OCI-LY7 (cell line): Measurements from ENCODE around the gene B3GALT2. TPM values are rescaled to one million over a fixed set of nuclear protein-coding genes. Genes with fewer than 3 reads are reported as not detected.

ENCODE experiments used
- BruUV-seq: library from RNA; stranded (reverse); fragments of 400-500 nt; replicated peaks from 2 replicates; lab custom pipeline; 2021; lab: Mats Ljungman, UMichigan
- CTCF ChIA-PET: fragments of 300-600 bp; sonication (Branson Sonifier 250); formaldehyde crosslinking; loops from one replicate; lab custom pipeline; 2022; ENCODE audit warnings: antibody characterized with exemption; ENCODE audit not compliant: unreplicated experiment; lab: Charles Lee
- POLR2A ChIA-PET: fragments of 300-600 bp; sonication (Branson Sonifier 250); formaldehyde crosslinking; loops from one replicate; lab custom pipeline; 2022; ENCODE audit warnings: antibody characterized with exemption; lab: Charles Lee
- DNase-seq: peaks from one replicate; pipeline ENCODE4 v3.0.0-alpha.2; 2015; ENCODE audit warnings: low spot score
- H2AFZ ChIP-seq: fragments of 200-600 bp; sonication (generic), shearing (Covaris generic); 2 replicates; pipeline ENCODE4 v1.6.1; 2014; ENCODE audit warnings: mild to moderate bottlenecking, antibody characterized with exemption, low read length, moderate library complexity
- H3K27ac ChIP-seq: fragments of 200-600 bp; sonication (generic); 2 replicates; pipeline ENCODE4 v1.5.1; 2014; ENCODE audit warnings: mixed run types, low read depth, mild to moderate bottlenecking, moderate library complexity, low read length, inconsistent platforms; ENCODE audit not compliant: poor library complexity, severe bottlenecking
- H3K36me3 ChIP-seq: fragments of 200-600 bp; sonication (generic); 2 replicates; pipeline ENCODE4 v1.6.1; 2014; ENCODE audit warnings: mild to moderate bottlenecking, antibody characterized with exemption, low read length, moderate library complexity, mixed read lengths; ENCODE audit not compliant: insufficient read depth
- H3K4me1 ChIP-seq: fragments of 200-600 bp; sonication (generic); 2 replicates; pipeline ENCODE4 v1.5.1; 2014; ENCODE audit warnings: mild to moderate bottlenecking, low read length; ENCODE audit not compliant: insufficient read depth, poor library complexity, severe bottlenecking
- H3K4me2 ChIP-seq: fragments of 200-600 bp; sonication (generic); 2 replicates; pipeline ENCODE4 v1.6.1; 2014; ENCODE audit warnings: mild to moderate bottlenecking, low read length
- H3K4me3 ChIP-seq: fragments of 200-600 bp; sonication (generic); 2 replicates; pipeline ENCODE4 v1.5.1; 2014; ENCODE audit warnings: mild to moderate bottlenecking, low read depth, low read length; ENCODE audit not compliant: poor library complexity, severe bottlenecking
- H3K79me2 ChIP-seq: fragments of 200-600 bp; sonication (generic); 2 replicates; pipeline ENCODE4 v1.6.1; 2016; ENCODE audit warnings: low read depth, mild to moderate bottlenecking, low read length, moderate library complexity, mixed read lengths; ENCODE audit not compliant: insufficient read depth
- H3K9me2 ChIP-seq: fragments of 200-600 bp; sonication (generic); 2 replicates; pipeline ENCODE4 v1.6.1; 2016; ENCODE audit warnings: mild to moderate bottlenecking, low read length, mixed read lengths; ENCODE audit not compliant: insufficient read depth
- H3K9me3 ChIP-seq: fragments of 200-600 bp; sonication (generic); 2 replicates; pipeline ENCODE4 v1.6.1; 2014; ENCODE audit warnings: mild to moderate bottlenecking, mixed run types, low read length, mixed read lengths
- H4K20me1 ChIP-seq: fragments of 200-600 bp; sonication (generic); 2 replicates; pipeline ENCODE4 v1.6.1; 2014; ENCODE audit warnings: mild to moderate bottlenecking, antibody characterized with exemption, low read length, moderate library complexity, mixed read lengths; ENCODE audit not compliant: insufficient read depth
- EZH2phosphoT487 ChIP-seq: fragments of 200-600 bp; sonication (generic); IDR thresholded peaks from 2 replicates; pipeline ENCODE4 v1.6.1; 2018; ENCODE audit warnings: low read depth, borderline replicate concordance, mild to moderate bottlenecking, mixed run types, antibody characterized with exemption, low read length, moderate library complexity, mixed read lengths
- intact Hi-C: fragments of 100-400 bp; cut with micrococcal nuclease; formaldehyde crosslinking; loops from one replicate; pipeline ENCODE4 v1.10.0; 2022; ENCODE audit not compliant: unreplicated experiment
- total RNA-seq, 2 experiments: library from RNA; depleted of rRNA in 1 of 2; stranded (reverse); fragments of >200 nt in 1 of 2; shearing (Covaris generic) in 1 of 2; gene quantifications; 2 replicates each; pipeline ENCODE4 v1.2.3, GENCODE V29; 2014 to 2022
- TF ChIP-seq, protein P1 (sequence below): fragments of 200-600 bp; sonication (generic); conservative IDR thresholded peaks from 2 replicates; pipeline ENCODE4 v1.5.1; 2014; ENCODE audit warnings: mild to moderate bottlenecking, antibody characterized with exemption, low read length, moderate library complexity, mixed read lengths

B3GALT2 gene
- total RNA-seq, 2 experiments from 2014 or later: not detected

DNA sequence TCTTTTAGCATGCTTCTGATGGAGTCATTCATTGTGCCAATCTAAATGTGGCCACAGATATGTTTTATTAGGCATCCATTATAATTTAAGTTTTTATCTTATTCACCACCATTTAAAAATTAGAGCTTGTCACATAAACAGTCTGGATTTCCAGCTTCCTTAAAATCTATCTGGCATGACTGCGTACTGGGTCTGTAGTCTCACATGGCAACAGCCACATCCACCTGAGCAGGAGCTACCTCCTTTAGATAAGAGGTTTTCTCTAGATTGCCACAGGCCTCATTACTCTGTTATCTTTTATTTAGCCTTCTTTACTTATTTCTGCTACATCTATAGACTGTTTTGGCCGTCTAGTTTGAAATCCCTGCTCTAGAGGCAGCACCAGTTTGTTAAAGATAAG lies 29.1 kb downstream of the B3GALT2 start:
- no peaks in the 10 kb centered on the region for H3K4me1 ChIP-seq
- CTCF ChIA-PET: no interaction called here
- H4K20me1 ChIP-seq: no peaks in the 10 kb centered on the region
- H3K27ac ChIP-seq: no peak overlapping the region
- H3K9me2 ChIP-seq: no peaks in the 10 kb centered on the region
- BruUV-seq: no TSS peak
- POLR2A ChIA-PET: interaction anchor here (1.1 to 1.2 kb wide), 2 partner anchors 31 to 32 kb away, joined by 3 read pairs; no protein-coding TSS in a partner anchor
- H3K36me3 ChIP-seq: peaks cover 60% of the 10 kb centered on the region
- DNase-seq: no peak
- intact Hi-C loops: no loop called here
- no peaks in the 10 kb centered on the region for H3K9me3 ChIP-seq
- H2AFZ ChIP-seq: no peak overlapping the region
- TF ChIP-seq EZH2phosphoT487: no peak
- TF ChIP-seq, protein P1, sequence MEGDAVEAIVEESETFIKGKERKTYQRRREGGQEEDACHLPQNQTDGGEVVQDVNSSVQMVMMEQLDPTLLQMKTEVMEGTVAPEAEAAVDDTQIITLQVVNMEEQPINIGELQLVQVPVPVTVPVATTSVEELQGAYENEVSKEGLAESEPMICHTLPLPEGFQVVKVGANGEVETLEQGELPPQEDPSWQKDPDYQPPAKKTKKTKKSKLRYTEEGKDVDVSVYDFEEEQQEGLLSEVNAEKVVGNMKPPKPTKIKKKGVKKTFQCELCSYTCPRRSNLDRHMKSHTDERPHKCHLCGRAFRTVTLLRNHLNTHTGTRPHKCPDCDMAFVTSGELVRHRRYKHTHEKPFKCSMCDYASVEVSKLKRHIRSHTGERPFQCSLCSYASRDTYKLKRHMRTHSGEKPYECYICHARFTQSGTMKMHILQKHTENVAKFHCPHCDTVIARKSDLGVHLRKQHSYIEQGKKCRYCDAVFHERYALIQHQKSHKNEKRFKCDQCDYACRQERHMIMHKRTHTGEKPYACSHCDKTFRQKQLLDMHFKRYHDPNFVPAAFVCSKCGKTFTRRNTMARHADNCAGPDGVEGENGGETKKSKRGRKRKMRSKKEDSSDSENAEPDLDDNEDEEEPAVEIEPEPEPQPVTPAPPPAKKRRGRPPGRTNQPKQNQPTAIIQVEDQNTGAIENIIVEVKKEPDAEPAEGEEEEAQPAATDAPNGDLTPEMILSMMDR: no peak
- H3K4me2 ChIP-seq: no peak overlapping the region
- no peaks in the 10 kb centered on the region for H3K79me2 ChIP-seq
- no peak overlapping the region for H3K4me3 ChIP-seq

DNA sequence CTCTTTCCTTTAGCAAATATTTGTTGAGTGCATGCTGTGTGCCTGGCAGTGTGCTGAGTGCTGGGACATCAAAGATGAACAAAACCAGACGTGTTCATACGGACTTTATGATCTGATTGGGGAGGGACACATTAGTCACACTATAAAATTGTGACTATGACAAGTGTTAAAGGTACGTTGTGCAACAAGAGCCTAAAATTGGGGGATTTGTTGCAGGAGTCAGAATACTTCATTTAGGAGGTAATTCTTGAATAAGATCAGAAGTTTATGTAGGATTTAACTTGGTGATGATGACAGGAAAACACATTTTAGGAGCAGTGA lies 29.6 kb downstream of the B3GALT2 start:
- BruUV-seq: no TSS peak
- H3K36me3 ChIP-seq: peaks cover 65% of the 10 kb centered on the region
- POLR2A ChIA-PET: interaction anchor here (0.6 to 1.4 kb wide), 5 partner anchors 14 to 627 kb away, joined by 3 to 5 read pairs (median 3); no protein-coding TSS in a partner anchor
- H4K20me1 ChIP-seq: no peaks in the 10 kb centered on the region
- H3K4me1 ChIP-seq: no peaks in the 10 kb centered on the region
- no peak for TF ChIP-seq EZH2phosphoT487
- TF ChIP-seq, protein P1: no peak
- intact Hi-C loops: no loop called here
- H3K9me2 ChIP-seq: no peaks in the 10 kb centered on the region
- H3K27ac ChIP-seq: no peak overlapping the region
- CTCF ChIA-PET: no interaction called here
- no peak overlapping the region for H3K4me2 ChIP-seq
- H3K79me2 ChIP-seq: no peaks in the 10 kb centered on the region
- no peak overlapping the region for H3K4me3 ChIP-seq
- DNase-seq: no peak
- H2AFZ ChIP-seq: no peak overlapping the region
- H3K9me3 ChIP-seq: no peaks in the 10 kb centered on the region

DNA sequence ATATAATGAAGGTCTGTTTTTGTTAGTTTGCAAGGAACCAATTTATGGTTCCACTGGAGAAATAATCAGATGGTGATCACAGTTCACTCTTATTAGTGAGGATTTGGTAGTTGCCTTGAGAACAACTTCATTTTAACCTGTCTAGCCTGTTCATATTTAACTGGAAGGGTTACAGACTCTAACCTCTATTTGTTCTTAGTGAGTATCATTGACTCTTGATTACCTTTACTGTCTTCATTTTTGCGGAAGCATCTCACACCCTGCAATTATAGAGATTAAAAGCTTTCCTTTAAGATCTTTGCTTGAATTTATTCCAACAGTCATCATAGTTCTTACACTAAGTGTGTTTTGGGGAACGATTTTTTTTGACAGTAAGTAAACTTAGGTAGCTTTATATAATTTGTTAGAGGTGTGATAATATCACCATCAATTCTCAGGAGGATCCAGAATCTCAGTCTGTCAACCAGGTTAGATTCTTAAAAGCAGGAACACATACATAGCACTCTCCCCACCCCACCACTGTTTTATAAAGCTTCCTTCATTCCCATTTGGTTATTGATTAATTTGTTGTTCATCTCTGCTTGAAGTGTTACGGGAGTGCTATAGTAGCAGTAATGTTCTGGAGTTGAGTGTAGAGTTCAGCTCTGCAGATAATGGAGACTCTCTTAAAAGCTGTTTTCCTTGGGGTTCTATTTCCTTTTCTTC lies 30.1 kb downstream of the B3GALT2 start:
- POLR2A ChIA-PET: interaction anchor here (0.6 to 1.4 kb wide), 6 partner anchors 13 to 916 kb away, joined by 3 to 5 read pairs (median 3); no protein-coding TSS in a partner anchor
- CTCF ChIA-PET: no interaction called here
- no peaks in the 10 kb centered on the region for H3K79me2 ChIP-seq

More for the DNA sequence above, 30.1 kb downstream of the B3GALT2 start:
- Histone ChIP-seq H3K9me3 (no peaks in the 10 kb centered on the region), H4K20me1 (no peaks in the 10 kb centered on the region), H2AFZ (no peak overlapping the region), H3K4me2 (no peak overlapping the region), H3K36me3 (peaks cover 70% of the 10 kb centered on the region), H3K4me3 (no peak overlapping the region), H3K4me1 (no peaks in the 10 kb centered on the region), H3K27ac (no peak overlapping the region), H3K9me2 (no peaks in the 10 kb centered on the region)
- TF ChIP-seq, protein P1: no peak
- no peak for TF ChIP-seq EZH2phosphoT487
- DNase-seq: no peak
- intact Hi-C loops: no loop called here
- BruUV-seq: no TSS peak
